Parathyroid adenoma (tissue), 2 donors: ENCODE measurements around the gene MARCHF2.

Experiments
- H2AFZ ChIP-seq: fragments of 300-600 bp; sonication (generic); one replicate; pipeline ENCODE4 v1.7.0; 2017; ENCODE audit warnings: antibody characterized with exemption, mild to moderate bottlenecking
- H3K27ac ChIP-seq: fragments of 300-600 bp; sonication (generic); one replicate; pipeline ENCODE4 v1.7.0; 2017
- H3K27me3 ChIP-seq: fragments of 300-600 bp; sonication (generic); one replicate; pipeline ENCODE4 v1.7.0; 2017; ENCODE audit warnings: low read length; ENCODE audit not compliant: control insufficient read depth, insufficient read depth
- H3K36me3 ChIP-seq: fragments of 300-600 bp; sonication (generic); one replicate; pipeline ENCODE4 v1.7.0; 2017; ENCODE audit warnings: low read length; ENCODE audit not compliant: control insufficient read depth, insufficient read depth
- H3K4me1 ChIP-seq: fragments of 300-600 bp; sonication (generic); one replicate; pipeline ENCODE4 v1.7.0; 2017; ENCODE audit warnings: control low read depth
- H3K4me2 ChIP-seq: fragments of 300-600 bp; sonication (generic); one replicate; pipeline ENCODE4 v1.7.0; 2017; ENCODE audit warnings: low read length
- H3K4me3 ChIP-seq: fragments of 300-600 bp; sonication (generic); one replicate; pipeline ENCODE4 v1.7.0; 2017; ENCODE audit warnings: low read depth, low read length
- H3K79me2 ChIP-seq: fragments of 300-600 bp; sonication (generic); one replicate; pipeline ENCODE4 v1.7.0; 2017; ENCODE audit warnings: control low read depth
- H3K9ac ChIP-seq: fragments of 300-600 bp; sonication (generic); one replicate; pipeline ENCODE4 v1.7.0; 2017; ENCODE audit warnings: mild to moderate bottlenecking
- H3K9me3 ChIP-seq: fragments of 300-600 bp; sonication (generic); one replicate; pipeline ENCODE4 v1.7.0; 2017; ENCODE audit warnings: low read length; ENCODE audit not compliant: control insufficient read depth
- TF ChIP-seq, protein P1 (sequence below): fragments of 300-600 bp; sonication (generic); IDR thresholded peaks from one replicate; pipeline ENCODE4 v1.7.0; 2017; ENCODE audit warnings: antibody characterized with exemption, mild to moderate bottlenecking
- donor health status: primary hyperparathyroidism.

Gene MARCHF2

DNA sequence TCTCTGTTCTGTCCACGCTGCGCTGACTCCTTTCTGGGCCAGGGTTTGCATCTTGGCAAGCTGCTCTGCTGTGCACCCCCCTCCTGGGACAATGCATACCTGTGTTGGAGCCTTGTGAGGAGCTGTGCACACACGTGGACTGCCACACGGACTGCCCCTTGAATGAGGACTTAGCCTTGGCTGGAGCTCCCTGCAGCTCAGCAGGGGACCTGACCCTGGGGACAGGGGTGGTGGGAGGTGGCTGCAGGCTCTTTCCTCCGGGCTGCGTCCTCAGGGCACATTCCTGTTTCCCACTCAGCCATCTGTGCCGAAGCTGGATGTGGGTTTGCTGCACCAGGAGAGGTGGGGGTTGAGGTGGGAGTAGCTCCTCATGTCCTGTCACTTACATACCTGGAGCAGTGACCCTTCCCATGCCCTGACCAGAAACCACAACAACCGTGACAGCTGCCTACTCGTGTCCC is 14.8 kb upstream of the MARCHF2 start:
- Histone ChIP-seq H3K4me2 (peak overlapping the region; percentile 9), H3K4me3 (no peak overlapping the region), H3K9me3 (no peaks in the 10 kb centered on the region), H3K4me1 (peaks cover 27% of the 10 kb centered on the region), H3K36me3 (no peaks in the 10 kb centered on the region), H3K79me2 (peaks cover 32% of the 10 kb centered on the region), H3K9ac (no peak overlapping the region), H3K27ac (peak overlapping the region; percentile 90), H3K27me3 (no peaks in the 10 kb centered on the region), H2AFZ (no peak overlapping the region)
- TF ChIP-seq, protein P1, sequence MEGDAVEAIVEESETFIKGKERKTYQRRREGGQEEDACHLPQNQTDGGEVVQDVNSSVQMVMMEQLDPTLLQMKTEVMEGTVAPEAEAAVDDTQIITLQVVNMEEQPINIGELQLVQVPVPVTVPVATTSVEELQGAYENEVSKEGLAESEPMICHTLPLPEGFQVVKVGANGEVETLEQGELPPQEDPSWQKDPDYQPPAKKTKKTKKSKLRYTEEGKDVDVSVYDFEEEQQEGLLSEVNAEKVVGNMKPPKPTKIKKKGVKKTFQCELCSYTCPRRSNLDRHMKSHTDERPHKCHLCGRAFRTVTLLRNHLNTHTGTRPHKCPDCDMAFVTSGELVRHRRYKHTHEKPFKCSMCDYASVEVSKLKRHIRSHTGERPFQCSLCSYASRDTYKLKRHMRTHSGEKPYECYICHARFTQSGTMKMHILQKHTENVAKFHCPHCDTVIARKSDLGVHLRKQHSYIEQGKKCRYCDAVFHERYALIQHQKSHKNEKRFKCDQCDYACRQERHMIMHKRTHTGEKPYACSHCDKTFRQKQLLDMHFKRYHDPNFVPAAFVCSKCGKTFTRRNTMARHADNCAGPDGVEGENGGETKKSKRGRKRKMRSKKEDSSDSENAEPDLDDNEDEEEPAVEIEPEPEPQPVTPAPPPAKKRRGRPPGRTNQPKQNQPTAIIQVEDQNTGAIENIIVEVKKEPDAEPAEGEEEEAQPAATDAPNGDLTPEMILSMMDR, result no peak

DNA sequence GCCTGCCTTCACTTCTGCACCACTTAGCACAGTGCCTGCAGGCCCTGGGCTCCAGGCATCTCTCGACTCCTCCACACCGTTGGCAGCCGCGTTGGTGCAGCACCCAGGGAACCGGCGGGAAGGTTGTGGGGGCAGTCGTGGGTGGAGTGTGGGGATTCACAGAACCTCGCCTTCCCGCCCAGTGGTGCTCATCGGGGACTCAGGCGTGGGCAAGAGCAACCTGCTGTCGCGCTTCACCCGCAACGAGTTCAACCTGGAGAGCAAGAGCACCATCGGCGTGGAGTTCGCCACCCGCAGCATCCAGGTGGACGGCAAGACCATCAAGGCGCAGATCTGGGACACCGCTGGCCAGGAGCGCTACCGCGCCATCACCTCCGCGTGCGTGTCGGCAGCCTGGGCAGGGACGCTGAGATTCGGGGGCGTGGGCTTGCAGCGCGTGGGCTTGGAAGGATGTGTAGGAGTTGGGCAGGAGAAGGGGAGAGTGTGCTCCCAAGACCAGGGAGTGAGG is 13.4 kb upstream of the MARCHF2 start:
- TF ChIP-seq, protein P1, result no peak
- no peak overlapping the region for H3K4me2 ChIP-seq
- H3K36me3 ChIP-seq, result no peaks in the 10 kb centered on the region
- H3K9ac ChIP-seq, result no peak overlapping the region
- H3K79me2 ChIP-seq, result peaks cover 30% of the 10 kb centered on the region
- no peaks in the 10 kb centered on the region for H3K9me3 ChIP-seq
- H3K4me1 ChIP-seq, result peaks cover 26% of the 10 kb centered on the region
- no peak overlapping the region for H2AFZ ChIP-seq
- no peaks in the 10 kb centered on the region for H3K27me3 ChIP-seq
- no peak overlapping the region for H3K27ac ChIP-seq
- no peak overlapping the region for H3K4me3 ChIP-seq

GRCh38 chr19:8401981-8402411 is 11.1 kb upstream of the MARCHF2 start:
- Histone ChIP-seq H3K27ac (no peak overlapping the region), H3K27me3 (no peaks in the 10 kb centered on the region), H3K36me3 (no peaks in the 10 kb centered on the region), H3K9ac (no peak overlapping the region), H2AFZ (no peak overlapping the region), H3K9me3 (no peaks in the 10 kb centered on the region), H3K4me1 (peaks cover 16% of the 10 kb centered on the region), H3K4me3 (no peak overlapping the region), H3K4me2 (no peak overlapping the region), H3K79me2 (peaks cover 15% of the 10 kb centered on the region)
- TF ChIP-seq, protein P1, result no peak

- Histone ChIP-seq H3K4me3 (no peak overlapping the region), H3K4me2 (no peak overlapping the region), H3K27ac (no peak overlapping the region), H3K9ac (no peak overlapping the region), H3K36me3 (no peaks in the 10 kb centered on the region), H3K9me3 (no peaks in the 10 kb centered on the region), H3K27me3 (no peaks in the 10 kb centered on the region), H3K79me2 (peaks cover 11% of the 10 kb centered on the region), H3K4me1 (peaks cover 4% of the 10 kb centered on the region), H2AFZ (no peak overlapping the region)
- TF ChIP-seq, protein P1, result no peak
These were observed 9.8 kb upstream of the MARCHF2 start for GRCh38 chr19:8403098-8403819.

DNA sequence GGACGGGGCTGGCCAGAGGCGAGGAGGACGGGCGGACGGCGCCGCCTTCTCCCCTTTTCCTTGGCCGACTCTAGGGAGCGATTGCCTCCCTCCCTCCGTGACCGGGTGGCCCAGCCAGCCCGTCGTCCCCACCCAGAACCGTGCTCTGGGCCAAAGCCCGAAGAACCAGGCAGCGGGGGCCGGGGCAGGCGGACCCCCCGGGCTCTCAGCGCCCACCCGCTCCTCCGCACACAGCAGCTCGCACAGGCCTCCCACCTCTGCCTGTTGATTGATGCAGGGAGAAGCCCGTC is 9.3 kb upstream of the MARCHF2 start:
- Histone ChIP-seq H3K27ac (no peak overlapping the region), H2AFZ (no peak overlapping the region), H3K36me3 (no peaks in the 10 kb centered on the region), H3K4me1 (no peaks in the 10 kb centered on the region), H3K4me3 (no peak overlapping the region), H3K27me3 (no peaks in the 10 kb centered on the region), H3K79me2 (peaks cover 11% of the 10 kb centered on the region), H3K9me3 (no peaks in the 10 kb centered on the region), H3K9ac (no peak overlapping the region), H3K4me2 (no peak overlapping the region)
- TF ChIP-seq, protein P1, result no peak
